Cardiac muscle cell (in vitro differentiated cells and primary cell): ENCODE results near the gene PPP3CA. TPM values are rescaled to one million over a fixed set of nuclear protein-coding genes. Genes with fewer than 3 reads are reported as not detected.

ENCODE experiments used
- DNase-seq, 2 donors: peaks; one replicate each; pipeline versions ENCODE4 v3.0.0 to v3.0.0-alpha.2; 2010 to 2017; ENCODE audit warnings: low read depth in 1 of 2, low spot score in 1 of 2
- H3K27ac ChIP-seq: fragments of 200-600 bp; sonication (generic); 2 replicates; pipeline ENCODE4 v1.5.1; 2016
- H3K27me3 ChIP-seq: fragments of 200-600 bp; sonication (generic); 2 replicates; pipeline ENCODE4 v1.6.0; 2016; ENCODE audit warnings: control low read depth
- H3K36me3 ChIP-seq: fragments of 200-600 bp; sonication (generic); 2 replicates; pipeline ENCODE4 v1.5.1; 2016; ENCODE audit warnings: control low read depth
- H3K4me1 ChIP-seq: fragments of 200-600 bp; sonication (generic); 2 replicates; pipeline ENCODE4 v1.8.1; 2017; ENCODE audit warnings: low read depth, mild to moderate bottlenecking, mixed run types
- H3K4me3 ChIP-seq: fragments of 200-600 bp; sonication (generic); 2 replicates; pipeline ENCODE4 v1.5.1; 2016; ENCODE audit warnings: mild to moderate bottlenecking
- H3K9me3 ChIP-seq: fragments of 200-600 bp; sonication (generic); 2 replicates; pipeline ENCODE4 v1.5.1; 2017; ENCODE audit warnings: low read depth, mild to moderate bottlenecking, control low read depth
- polyA plus RNA-seq: library from polyadenylated mRNA; unstranded; fragments of >200 nt; fragmentation: Nextera tagmentation; extraction: Ambion mirVana; gene quantifications from 2 replicates; pipeline ENCODE4 v1.2.1, GENCODE V29; 2016
- total RNA-seq: library from RNA; depleted of rRNA; stranded (reverse); fragments of >200 nt; gene quantifications from 2 replicates; pipeline ENCODE4 v1.2.3, GENCODE V29; 2016
- TF ChIP-seq, protein P1 (sequence below): IDR thresholded peaks from 2 replicates; pipeline ENCODE4 v1.5.1; 2012; ENCODE audit warnings: low read depth, mild to moderate bottlenecking, low read length

PPP3CA gene
- total and polyA plus RNA-seq, 2 experiments from 2014 or later: 8.2 to 21.3 TPM

DNA sequence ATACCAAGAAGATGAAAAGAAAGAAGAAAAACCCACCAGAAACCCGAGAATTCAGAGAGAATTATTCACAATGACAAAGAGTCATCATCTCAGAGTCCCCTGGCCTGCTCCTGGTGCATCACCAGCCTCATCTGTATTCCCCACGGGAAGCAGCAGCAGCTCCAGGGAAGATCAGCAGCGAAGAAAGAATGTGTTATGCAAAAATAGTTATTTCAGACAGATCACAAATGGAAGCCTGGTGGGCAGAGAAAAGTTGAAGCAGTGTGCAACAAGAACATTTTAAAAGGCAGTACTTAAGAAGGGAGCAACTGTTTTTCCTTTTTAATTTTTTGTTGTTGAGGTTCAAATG lies 189.2 kb downstream of the PPP3CA start:
- Histone ChIP-seq H3K4me1 (no peaks in the 10 kb centered on the region), H3K4me3 (no peak overlapping the region), H3K27ac (no peak overlapping the region), H3K27me3 (no peaks in the 10 kb centered on the region), H3K36me3 (no peaks in the 10 kb centered on the region), H3K9me3 (no peaks in the 10 kb centered on the region)
- DNase-seq: no peak
- TF ChIP-seq, protein P1, sequence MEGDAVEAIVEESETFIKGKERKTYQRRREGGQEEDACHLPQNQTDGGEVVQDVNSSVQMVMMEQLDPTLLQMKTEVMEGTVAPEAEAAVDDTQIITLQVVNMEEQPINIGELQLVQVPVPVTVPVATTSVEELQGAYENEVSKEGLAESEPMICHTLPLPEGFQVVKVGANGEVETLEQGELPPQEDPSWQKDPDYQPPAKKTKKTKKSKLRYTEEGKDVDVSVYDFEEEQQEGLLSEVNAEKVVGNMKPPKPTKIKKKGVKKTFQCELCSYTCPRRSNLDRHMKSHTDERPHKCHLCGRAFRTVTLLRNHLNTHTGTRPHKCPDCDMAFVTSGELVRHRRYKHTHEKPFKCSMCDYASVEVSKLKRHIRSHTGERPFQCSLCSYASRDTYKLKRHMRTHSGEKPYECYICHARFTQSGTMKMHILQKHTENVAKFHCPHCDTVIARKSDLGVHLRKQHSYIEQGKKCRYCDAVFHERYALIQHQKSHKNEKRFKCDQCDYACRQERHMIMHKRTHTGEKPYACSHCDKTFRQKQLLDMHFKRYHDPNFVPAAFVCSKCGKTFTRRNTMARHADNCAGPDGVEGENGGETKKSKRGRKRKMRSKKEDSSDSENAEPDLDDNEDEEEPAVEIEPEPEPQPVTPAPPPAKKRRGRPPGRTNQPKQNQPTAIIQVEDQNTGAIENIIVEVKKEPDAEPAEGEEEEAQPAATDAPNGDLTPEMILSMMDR: no peak

GRCh38 chr4:101157415-101158133 lies 189.8 kb downstream of the PPP3CA start:
- no peaks in the 10 kb centered on the region for H3K4me1 ChIP-seq
- DNase-seq: no peak
- H3K27me3 ChIP-seq: no peaks in the 10 kb centered on the region
- TF ChIP-seq, protein P1: no peak
- no peaks in the 10 kb centered on the region for H3K9me3 ChIP-seq
- H3K36me3 ChIP-seq: no peaks in the 10 kb centered on the region
- H3K27ac ChIP-seq: no peak overlapping the region
- no peak overlapping the region for H3K4me3 ChIP-seq

- Histone ChIP-seq H3K27ac (no peak overlapping the region), H3K4me3 (no peak overlapping the region), H3K27me3 (no peaks in the 10 kb centered on the region), H3K4me1 (no peaks in the 10 kb centered on the region), H3K36me3 (no peaks in the 10 kb centered on the region), H3K9me3 (no peaks in the 10 kb centered on the region)
- TF ChIP-seq, protein P1: no peak
- no peak for DNase-seq
Measured at GRCh38 chr4:101156619-101157310, 190.6 kb downstream of the PPP3CA start.

DNA sequence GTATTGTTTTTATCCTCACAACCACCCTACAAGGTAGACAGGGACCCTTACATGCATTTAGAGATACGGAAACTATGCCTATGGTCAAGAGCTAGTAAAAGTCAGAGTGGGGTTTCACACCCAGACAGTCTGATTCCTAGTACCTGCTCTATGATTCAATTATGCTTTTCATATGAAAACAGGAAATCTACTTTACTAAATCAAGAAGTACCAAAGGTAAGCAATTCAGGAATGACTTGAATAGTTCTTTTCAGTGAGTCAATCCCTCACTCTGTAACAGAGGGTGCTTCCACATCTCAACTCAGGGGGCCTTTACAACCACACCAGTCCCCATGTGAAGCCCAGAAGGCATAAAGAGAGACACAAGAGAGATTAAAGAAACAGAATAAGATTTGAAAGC lies 191.4 kb downstream of the PPP3CA start:
- H3K36me3 ChIP-seq: no peaks in the 10 kb centered on the region
- H3K4me1 ChIP-seq: no peaks in the 10 kb centered on the region
- no peaks in the 10 kb centered on the region for H3K9me3 ChIP-seq
- no peak overlapping the region for H3K27ac ChIP-seq
- TF ChIP-seq, protein P1: no peak
- H3K4me3 ChIP-seq: no peak overlapping the region
- no peaks in the 10 kb centered on the region for H3K27me3 ChIP-seq
- DNase-seq: no peak

- Histone ChIP-seq H3K27ac (no peak overlapping the region), H3K4me3 (no peak overlapping the region), H3K27me3 (no peaks in the 10 kb centered on the region), H3K9me3 (no peaks in the 10 kb centered on the region), H3K36me3 (no peaks in the 10 kb centered on the region), H3K4me1 (no peaks in the 10 kb centered on the region)
- no peak for DNase-seq
- TF ChIP-seq, protein P1: no peak
Measured at GRCh38 chr4:101155368-101155767, 192.0 kb downstream of the PPP3CA start.
